ENCODE measurements around the gene P2RX6. TPM values are rescaled to one million over a fixed set of nuclear protein-coding genes. Genes with fewer than 3 reads are reported as not detected.

Gene P2RX6
- total RNA-seq, 1 donor from 2014 or later = 0.26 TPM

DNA sequence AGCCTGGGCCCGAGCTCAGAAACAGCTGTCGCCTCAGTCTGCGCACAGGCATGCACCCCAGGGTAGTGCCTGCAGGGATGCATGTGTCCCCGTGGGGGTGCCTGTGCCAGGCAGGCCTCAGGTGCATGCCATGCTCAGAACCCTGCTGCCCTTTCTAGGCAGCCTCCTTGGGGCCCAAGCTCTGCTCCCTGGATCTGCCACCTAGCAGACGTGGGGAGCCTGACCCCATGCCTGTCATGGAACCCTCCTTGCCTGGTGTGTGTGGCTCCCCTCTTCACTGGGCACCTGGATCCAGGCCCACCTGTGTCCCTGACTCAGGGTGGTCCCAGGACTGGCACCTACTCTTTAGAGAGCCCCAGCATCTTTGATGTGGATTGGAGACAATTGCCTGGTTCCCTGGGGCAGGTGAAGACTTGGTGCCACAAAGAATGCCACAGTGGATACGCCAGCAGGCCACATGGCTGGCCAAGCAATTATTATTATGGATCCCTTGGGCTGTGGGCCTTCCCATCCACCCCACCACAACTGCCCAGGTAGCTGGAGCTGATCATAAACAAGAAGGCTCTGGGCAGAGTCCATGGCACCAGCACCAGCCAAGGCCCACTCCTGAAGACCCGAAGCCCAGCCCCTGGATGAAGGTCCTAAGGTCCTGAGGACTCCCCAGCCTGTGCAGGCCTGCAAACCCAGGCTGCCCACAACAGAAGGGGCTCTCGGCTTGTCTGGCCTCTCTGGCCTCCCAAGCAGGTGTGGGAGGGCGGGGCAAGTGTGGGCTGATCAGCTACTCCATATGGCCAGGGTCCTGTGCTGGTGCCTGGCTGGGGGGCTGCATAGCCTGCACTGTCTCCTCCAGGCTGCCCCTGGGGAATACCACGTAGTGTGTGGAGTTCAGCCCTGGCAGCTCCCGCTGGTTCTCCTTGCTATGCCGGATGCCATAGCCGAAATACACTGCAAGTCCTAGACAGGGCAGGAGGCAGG lies 13.6 kb downstream of the P2RX6 start:
- FAIRE-seq = no peak
- TF ChIP-seq, protein P1, sequence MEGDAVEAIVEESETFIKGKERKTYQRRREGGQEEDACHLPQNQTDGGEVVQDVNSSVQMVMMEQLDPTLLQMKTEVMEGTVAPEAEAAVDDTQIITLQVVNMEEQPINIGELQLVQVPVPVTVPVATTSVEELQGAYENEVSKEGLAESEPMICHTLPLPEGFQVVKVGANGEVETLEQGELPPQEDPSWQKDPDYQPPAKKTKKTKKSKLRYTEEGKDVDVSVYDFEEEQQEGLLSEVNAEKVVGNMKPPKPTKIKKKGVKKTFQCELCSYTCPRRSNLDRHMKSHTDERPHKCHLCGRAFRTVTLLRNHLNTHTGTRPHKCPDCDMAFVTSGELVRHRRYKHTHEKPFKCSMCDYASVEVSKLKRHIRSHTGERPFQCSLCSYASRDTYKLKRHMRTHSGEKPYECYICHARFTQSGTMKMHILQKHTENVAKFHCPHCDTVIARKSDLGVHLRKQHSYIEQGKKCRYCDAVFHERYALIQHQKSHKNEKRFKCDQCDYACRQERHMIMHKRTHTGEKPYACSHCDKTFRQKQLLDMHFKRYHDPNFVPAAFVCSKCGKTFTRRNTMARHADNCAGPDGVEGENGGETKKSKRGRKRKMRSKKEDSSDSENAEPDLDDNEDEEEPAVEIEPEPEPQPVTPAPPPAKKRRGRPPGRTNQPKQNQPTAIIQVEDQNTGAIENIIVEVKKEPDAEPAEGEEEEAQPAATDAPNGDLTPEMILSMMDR (IDR thresholded peaks at IDR 0.05; ENCODE audit: insufficient read depth, low read length, severe bottlenecking) = no peak
- no peaks in the 10 kb centered on the region for H3K36me3 ChIP-seq (ENCODE audit: control insufficient read depth, insufficient read depth, low read length)
- no peak overlapping the region for H3K4me3 ChIP-seq (ENCODE audit: low read depth, low read length)
- DNase-seq (ENCODE audit: low read depth) = no peak
- H3K27me3 ChIP-seq (ENCODE audit: control insufficient read depth, insufficient read depth, low read length) = peaks cover 2% of the 10 kb centered on the region

DNA sequence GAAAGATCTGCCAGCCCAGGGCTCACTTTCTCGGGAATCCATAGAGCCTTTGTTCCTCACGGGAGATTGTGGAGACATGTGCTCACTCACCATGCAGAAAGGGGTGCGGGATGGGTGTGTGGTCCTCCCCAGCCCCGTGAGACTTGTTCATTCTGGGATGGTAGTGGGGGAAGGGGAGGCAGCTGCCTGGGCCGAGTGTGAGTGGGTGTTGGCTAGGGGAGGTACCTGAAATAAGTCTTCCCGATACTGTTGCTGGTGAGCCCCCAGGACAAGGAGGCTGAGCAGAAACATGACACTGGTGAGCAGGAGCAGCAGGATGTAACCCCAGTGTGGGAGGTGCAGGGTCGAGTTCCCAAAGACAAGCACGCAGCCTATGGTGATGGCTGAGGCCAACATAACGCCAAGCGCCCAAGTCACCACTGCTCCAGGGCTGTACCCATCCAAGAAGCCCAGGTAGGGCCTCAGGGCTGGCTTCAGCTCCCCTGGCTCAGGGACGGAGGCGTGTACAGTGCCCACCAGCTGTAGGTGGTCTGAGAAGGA lies 14.6 kb downstream of the P2RX6 start:
- DNase-seq (ENCODE audit: low read depth) (no peak), FAIRE-seq (no peak)
- Histone ChIP-seq H3K4me3 (ENCODE audit: low read depth, low read length) (no peak overlapping the region), H3K36me3 (ENCODE audit: control insufficient read depth, insufficient read depth, low read length) (no peaks in the 10 kb centered on the region), H3K27me3 (ENCODE audit: control insufficient read depth, insufficient read depth, low read length) (peaks cover 2% of the 10 kb centered on the region)
- TF ChIP-seq, protein P1 (IDR thresholded peaks at IDR 0.05; ENCODE audit: insufficient read depth, low read length, severe bottlenecking) = no peak

- Histone ChIP-seq H3K4me3 (ENCODE audit: low read depth, low read length) (no peak overlapping the region), H3K36me3 (ENCODE audit: control insufficient read depth, insufficient read depth, low read length) (no peaks in the 10 kb centered on the region), H3K27me3 (ENCODE audit: control insufficient read depth, insufficient read depth, low read length) (peaks cover 2% of the 10 kb centered on the region)
- DNase-seq (ENCODE audit: low read depth) (no peak), FAIRE-seq (no peak)
- TF ChIP-seq, protein P1 (IDR thresholded peaks at IDR 0.05; ENCODE audit: insufficient read depth, low read length, severe bottlenecking) = no peak
Measured at GRCh38 chr22:21030032-21030431, 15.1 kb downstream of the P2RX6 start.

- DNase-seq (ENCODE audit: low read depth) = no peak
- TF ChIP-seq, protein P1 (IDR thresholded peaks at IDR 0.05; ENCODE audit: insufficient read depth, low read length, severe bottlenecking) = no peak
- H3K27me3 ChIP-seq (ENCODE audit: control insufficient read depth, insufficient read depth, low read length) = peaks cover 2% of the 10 kb centered on the region
- H3K4me3 ChIP-seq (ENCODE audit: low read depth, low read length) = no peak overlapping the region
- H3K36me3 ChIP-seq (ENCODE audit: control insufficient read depth, insufficient read depth, low read length) = no peaks in the 10 kb centered on the region
- peak; percentile 47 for FAIRE-seq
Measured at GRCh38 chr22:21030621-21031544, 15.9 kb downstream of the P2RX6 start.

GRCh38 chr22:21031545-21032036 lies 16.6 kb downstream of the P2RX6 start:
- FAIRE-seq (no peak), DNase-seq (ENCODE audit: low read depth) (no peak)
- Histone ChIP-seq H3K4me3 (ENCODE audit: low read depth, low read length) (peak overlapping the region; percentile 32), H3K27me3 (ENCODE audit: control insufficient read depth, insufficient read depth, low read length) (peaks cover 2% of the 10 kb centered on the region), H3K36me3 (ENCODE audit: control insufficient read depth, insufficient read depth, low read length) (no peaks in the 10 kb centered on the region)
- TF ChIP-seq, protein P1 (IDR thresholded peaks at IDR 0.05; ENCODE audit: insufficient read depth, low read length, severe bottlenecking) = no peak

Data from bronchial epithelial cell (primary cell).